ENCODE data around the gene KRTAP5-6. TPM values are rescaled to one million over a fixed set of nuclear protein-coding genes. Genes with fewer than 3 reads are reported as not detected.
"Not testable (repeated sequence)": the region's sequence is repeated elsewhere in the genome, so short reads cannot be mapped to it uniquely, and the experiment has no call there.

KRTAP5-6 gene
- total RNA-seq, 1 donor, result not detected

- TF ChIP-seq CTCF (IDR thresholded peaks at IDR 0.05; ENCODE audit: insufficient read depth, low read depth, low read length), result no peak
- H3K4me3 ChIP-seq (ENCODE audit: low read depth, low read length), result no peak overlapping the region
- no peak for DNase-seq (ENCODE audit: low read depth)
Measured at GRCh38 chr11:1655168-1656060, 41.6 kb upstream of the KRTAP5-6 start.

DNA sequence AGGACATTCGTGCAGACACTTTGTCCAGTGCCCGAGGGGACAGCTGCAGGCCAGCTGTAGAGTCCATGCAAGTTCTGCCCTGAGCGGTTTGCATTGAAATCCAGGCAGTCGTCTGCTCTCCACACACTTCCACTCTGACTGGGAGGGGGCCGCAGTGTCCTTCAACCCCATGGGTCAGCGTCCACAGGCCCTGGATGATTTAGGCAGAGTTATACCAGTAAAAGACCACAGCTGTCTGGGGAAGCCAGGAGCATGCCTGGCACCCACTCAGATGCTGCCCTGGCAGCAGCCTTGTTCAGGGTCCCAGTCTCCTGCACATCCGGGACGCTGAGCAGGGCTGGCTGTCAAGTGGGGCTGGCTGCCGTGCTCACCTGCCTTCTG lies 40.9 kb upstream of the KRTAP5-6 start:
- no peak overlapping the region for H3K4me3 ChIP-seq (ENCODE audit: low read depth, low read length)
- no peak for TF ChIP-seq CTCF (IDR thresholded peaks at IDR 0.05; ENCODE audit: insufficient read depth, low read depth, low read length)
- DNase-seq (ENCODE audit: low read depth), result no peak

DNA sequence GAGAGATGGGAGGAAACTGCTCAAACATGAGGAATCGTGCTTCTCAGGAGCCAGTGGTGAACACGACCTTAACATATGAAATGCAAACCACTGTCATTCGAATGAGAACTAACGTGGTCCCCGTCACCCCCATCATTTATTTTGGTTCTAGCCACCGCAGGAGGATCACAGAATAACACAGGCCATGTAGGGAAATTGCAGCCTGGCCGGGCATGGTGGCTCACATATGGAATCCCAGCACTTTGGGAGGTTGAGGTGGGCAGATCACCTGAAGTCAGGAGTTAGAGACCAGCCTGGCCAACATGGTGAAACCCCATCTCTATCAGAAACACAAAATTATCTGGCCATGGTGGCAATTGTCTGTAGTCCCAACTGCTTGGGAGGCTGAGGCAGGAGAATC lies 40.3 kb upstream of the KRTAP5-6 start:
- TF ChIP-seq CTCF (IDR thresholded peaks at IDR 0.05; ENCODE audit: insufficient read depth, low read depth, low read length), result no peak
- DNase-seq (ENCODE audit: low read depth), result no peak
- no peak overlapping the region for H3K4me3 ChIP-seq (ENCODE audit: low read depth, low read length)

DNA sequence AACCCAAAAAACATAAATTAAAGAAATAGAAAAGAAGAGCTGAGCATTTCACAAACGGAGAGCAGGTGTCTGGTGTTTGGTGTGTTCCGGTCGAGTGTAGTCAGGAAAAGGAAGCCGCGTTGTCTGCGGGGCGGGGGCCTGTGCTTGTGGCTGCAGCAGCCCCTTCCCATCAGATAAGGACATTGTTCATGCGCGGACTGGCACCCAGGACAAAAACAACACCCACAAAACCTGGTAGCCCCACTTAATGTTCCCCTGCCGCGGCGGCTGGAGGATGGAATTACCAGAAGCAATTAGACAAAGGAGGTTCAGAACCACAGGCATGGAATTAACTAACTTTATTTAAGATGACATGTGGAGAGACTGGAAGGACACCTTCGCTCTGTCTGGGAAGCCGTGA lies 37.5 kb upstream of the KRTAP5-6 start:
- no peak for DNase-seq (ENCODE audit: low read depth)
- no peak for TF ChIP-seq CTCF (IDR thresholded peaks at IDR 0.05; ENCODE audit: insufficient read depth, low read depth, low read length)
- no peak overlapping the region for H3K4me3 ChIP-seq (ENCODE audit: low read depth, low read length)

DNA sequence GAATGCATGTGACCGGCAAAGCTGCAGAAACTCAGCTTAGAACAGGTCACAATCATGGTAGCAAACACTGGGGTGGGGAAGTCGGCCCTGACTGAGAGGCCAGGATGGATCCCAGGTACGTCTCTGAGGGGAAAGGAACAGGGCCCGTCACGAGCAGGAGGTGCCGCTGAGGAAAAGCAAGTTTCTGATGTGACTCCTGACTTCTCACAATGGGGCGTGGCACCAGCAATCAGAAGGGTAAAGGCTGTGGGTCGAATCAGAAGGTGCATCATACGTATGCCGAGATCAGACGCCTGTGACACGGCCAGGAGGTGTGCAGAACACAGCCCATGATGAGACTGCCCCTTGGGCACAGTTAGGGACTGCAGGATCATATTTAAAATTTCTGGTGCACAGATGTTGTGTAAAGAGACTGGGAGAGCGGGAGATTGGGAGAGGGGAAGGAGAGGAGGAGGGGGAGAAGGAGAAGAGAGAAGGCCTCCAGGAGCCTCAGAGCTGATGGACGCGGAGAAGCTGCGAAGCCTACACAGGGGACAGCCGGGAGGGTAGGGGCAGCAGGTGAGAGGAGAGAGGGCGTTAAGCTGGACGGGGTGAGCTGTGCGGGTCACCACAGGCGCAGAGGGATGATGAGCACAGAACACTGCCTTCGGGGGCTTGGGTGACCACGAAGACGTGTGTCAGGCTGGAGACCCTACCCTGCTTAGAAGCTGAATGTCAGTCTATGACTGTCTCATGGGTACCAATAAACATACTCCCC lies 36.7 kb upstream of the KRTAP5-6 start:
- no peak for DNase-seq (ENCODE audit: low read depth)
- no peak for TF ChIP-seq CTCF (IDR thresholded peaks at IDR 0.05; ENCODE audit: insufficient read depth, low read depth, low read length)
- no peak overlapping the region for H3K4me3 ChIP-seq (ENCODE audit: low read depth, low read length)

GRCh38 chr11:1661454-1662269 lies 35.3 kb upstream of the KRTAP5-6 start:
- not testable (repeated sequence) for H3K4me3 ChIP-seq (ENCODE audit: low read depth, low read length); DNase-seq (ENCODE audit: low read depth)

- not testable (repeated sequence) for DNase-seq (ENCODE audit: low read depth); H3K4me3 ChIP-seq (ENCODE audit: low read depth, low read length)
Measured at GRCh38 chr11:1662699-1663283, 34.2 kb upstream of the KRTAP5-6 start.
